Suprapubic skin (tissue), 4 donors: ENCODE data around the gene KCNRG. TPM values are rescaled to one million over a fixed set of nuclear protein-coding genes. Genes with fewer than 3 reads are reported as not detected.

Experiments used
- DNase-seq, 2 donors: peaks; one replicate each; pipeline ENCODE4 v3.0.0-alpha.2; 2019; ENCODE audit warnings: low spot score in 2 of 2
- H3K27ac ChIP-seq: fragments of 200-600 bp; sonication (generic); one replicate; pipeline ENCODE4 v1.5.1; 2019
- H3K27me3 ChIP-seq: fragments of 200-600 bp; sonication (generic); one replicate; pipeline ENCODE4 v1.5.1; 2019
- H3K36me3 ChIP-seq: fragments of 200-600 bp; sonication (generic); one replicate; pipeline ENCODE4 v1.5.1; 2019
- H3K4me1 ChIP-seq: fragments of 200-600 bp; sonication (generic); one replicate; pipeline ENCODE4 v1.5.1; 2019
- H3K4me3 ChIP-seq: fragments of 200-600 bp; sonication (generic); one replicate; pipeline ENCODE4 v1.5.1; 2019; ENCODE audit warnings: mild to moderate bottlenecking
- H3K9me3 ChIP-seq: fragments of 200-600 bp; sonication (generic); one replicate; pipeline ENCODE4 v1.5.1; 2019
- CTCF ChIP-seq, 2 donors: fragments of 200-600 bp in 1 of 2; fragments of 450-650 bp in 1 of 2; sonication (generic) in 1 of 2; IDR thresholded peaks; one replicate each; pipeline ENCODE4 v1.5.1; 2016 to 2019; ENCODE audit warnings: antibody characterized with exemption in 2 of 2, mild to moderate bottlenecking in 1 of 2, moderate library complexity in 1 of 2
- EP300 ChIP-seq: sonication (generic); formaldehyde crosslinking; IDR thresholded peaks from one replicate; pipeline ENCODE4 v1.6.1; 2017; ENCODE audit warnings: antibody characterized with exemption
- POLR2A ChIP-seq, 2 donors: fragments of 450-650 bp; IDR thresholded peaks; one replicate each; pipeline ENCODE4 v1.6.1; 2017; ENCODE audit warnings: antibody characterized with exemption in 2 of 2, mild to moderate bottlenecking in 2 of 2, moderate library complexity in 2 of 2
- POLR2AphosphoS5 ChIP-seq, 3 donors: sonication (generic); formaldehyde crosslinking; IDR thresholded peaks; one replicate each; pipeline ENCODE4 v1.6.1; 2017; ENCODE audit warnings: antibody characterized with exemption in 3 of 3
- WGBS: methylation state at CpG from one replicate; pipeline ENCODE4 v1.1.5; 2018; 5-methylcytosine and 5-hydroxymethylcytosine counted together
- total RNA-seq, 4 donors: library from RNA; depleted of rRNA; stranded (reverse); fragments of >200 nt; gene quantifications; one replicate each; pipeline ENCODE4 v1.1.0, GENCODE V29; 2016

Gene KCNRG
- total RNA-seq, 4 donors from 2014 or later = 0.60 to 3.6 (median 0.89) TPM; not detected in 1

DNA sequence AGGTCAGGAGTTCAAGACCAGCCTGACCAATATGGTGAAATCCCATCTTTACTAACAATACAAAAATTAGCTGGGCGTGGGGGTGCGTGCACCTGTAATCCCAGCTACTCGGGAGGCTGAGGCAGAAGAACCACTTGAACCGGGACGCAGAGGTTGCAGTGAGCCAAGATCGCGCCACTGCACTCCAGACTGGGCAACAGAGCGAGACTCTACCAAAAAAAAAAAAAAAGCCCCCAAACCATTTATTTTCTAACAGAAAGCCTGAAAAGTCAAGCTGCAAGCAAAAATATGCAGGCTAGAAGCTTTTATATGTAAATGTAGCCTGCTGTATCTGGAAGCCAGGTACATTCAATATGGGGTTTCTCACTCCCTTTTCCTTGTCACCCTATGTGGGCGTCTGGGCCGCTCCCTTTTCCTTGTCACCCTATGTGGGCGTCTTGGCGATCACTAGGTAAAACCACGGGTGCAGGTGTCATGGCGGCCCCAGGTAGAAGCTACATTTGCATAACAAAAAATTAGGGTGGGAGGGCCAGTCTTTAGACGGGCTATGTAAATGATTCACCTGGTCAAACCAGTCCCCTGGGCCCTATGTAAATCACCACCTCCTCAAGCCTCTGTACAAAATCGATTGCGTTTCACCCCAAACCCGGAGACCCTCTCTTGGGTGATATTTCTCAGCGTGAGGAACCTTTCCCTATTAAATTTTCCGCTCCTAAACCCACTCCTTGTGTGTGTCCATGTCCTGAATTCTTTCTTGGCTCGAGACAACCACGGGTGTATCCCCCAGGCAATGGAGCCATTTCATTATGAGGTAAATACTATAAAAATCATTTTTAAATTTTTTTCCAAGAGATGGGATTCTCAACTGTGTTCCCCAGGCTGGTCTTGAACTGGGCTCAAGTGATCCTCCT lies 16.3 kb upstream of the KCNRG start:
- Histone ChIP-seq H3K4me1 (peaks cover 60% of the 10 kb centered on the region), H3K36me3 (peaks cover 19% of the 10 kb centered on the region)
- WGBS = 76% methylated on average over 22 of the region's 22 CpGs

GRCh38 chr13:50001287-50001686 lies 14.0 kb upstream of the KCNRG start:
- no peaks in the 10 kb centered on the region for H3K27me3 ChIP-seq
- H3K27ac ChIP-seq = no peak overlapping the region
- no peak for DNase-seq
- H3K36me3 ChIP-seq = peaks cover 28% of the 10 kb centered on the region
- TF ChIP-seq POLR2AphosphoS5 (IDR thresholded peaks at IDR 0.05) (no peak), CTCF (IDR thresholded peaks at IDR 0.05) (no peak)
- H3K9me3 ChIP-seq = no peaks in the 10 kb centered on the region
- peaks cover 54% of the 10 kb centered on the region for H3K4me1 ChIP-seq
- no peak overlapping the region for H3K4me3 ChIP-seq
- WGBS = 79% methylated on average over 1 of the region's 1 CpG

More for the DNA sequence above, 16.3 kb upstream of the KCNRG start:
- TF ChIP-seq POLR2A (IDR thresholded peaks at IDR 0.05) = no peak
- TF ChIP-seq CTCF (IDR thresholded peaks at IDR 0.05) = no peak
- TF ChIP-seq EP300 = no peak
- no peak for TF ChIP-seq POLR2AphosphoS5 (IDR thresholded peaks at IDR 0.05)
- Histone ChIP-seq H3K9me3 (no peaks in the 10 kb centered on the region), H3K27me3 (no peaks in the 10 kb centered on the region), H3K4me3 (peak overlapping the region; percentile 70), H3K27ac (no peak overlapping the region)
- no peak for DNase-seq

DNA sequence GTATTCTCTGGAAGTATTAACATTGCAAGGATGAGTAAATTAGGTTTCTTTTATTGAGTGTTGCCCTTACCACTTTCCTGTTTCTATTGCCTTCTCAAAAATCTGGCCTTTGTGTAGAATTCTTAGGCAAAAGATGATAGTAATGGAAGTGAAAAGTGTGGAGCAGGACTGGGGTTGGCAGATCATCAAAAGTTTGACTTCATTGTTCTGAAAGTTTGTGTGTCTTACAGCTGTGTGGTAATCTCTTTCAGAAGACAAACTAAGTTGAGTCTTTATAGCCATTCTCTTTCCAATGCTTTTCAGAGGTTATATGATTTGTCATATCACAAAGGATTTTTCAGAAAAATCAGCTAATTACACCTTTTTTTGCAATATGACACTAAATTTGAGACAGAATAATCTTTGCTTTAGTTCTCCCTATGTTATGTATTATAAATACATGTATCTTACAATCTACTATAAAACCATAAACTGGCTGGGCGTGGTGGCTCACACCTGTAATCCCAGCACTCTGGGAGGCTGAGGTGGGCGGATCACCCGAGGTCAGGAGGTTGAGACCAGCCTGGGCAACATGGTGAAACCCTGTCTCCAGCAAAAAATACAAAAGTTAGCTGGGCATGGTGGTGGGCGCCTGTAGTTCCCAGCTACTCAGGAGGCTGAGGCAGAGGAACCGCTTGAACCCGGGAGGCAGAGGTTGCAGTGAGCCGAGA lies 8.7 kb upstream of the KCNRG start:
- H3K4me3 ChIP-seq = no peak overlapping the region
- 95% methylated on average over 7 of the region's 7 CpGs for WGBS
- no peaks in the 10 kb centered on the region for H3K27me3 ChIP-seq
- no peak for TF ChIP-seq POLR2A (IDR thresholded peaks at IDR 0.05)
- TF ChIP-seq POLR2AphosphoS5 (IDR thresholded peaks at IDR 0.05) = no peak
- no peak for TF ChIP-seq EP300
- no peak for TF ChIP-seq CTCF (IDR thresholded peaks at IDR 0.05)
- H3K9me3 ChIP-seq = no peaks in the 10 kb centered on the region
- peaks cover 24% of the 10 kb centered on the region for H3K36me3 ChIP-seq
- DNase-seq = no peak
- no peak overlapping the region for H3K27ac ChIP-seq
- H3K4me1 ChIP-seq = peaks cover 13% of the 10 kb centered on the region

- Histone ChIP-seq H3K4me1 (peaks cover 9% of the 10 kb centered on the region), H3K9me3 (no peaks in the 10 kb centered on the region), H3K4me3 (no peak overlapping the region), H3K27me3 (no peaks in the 10 kb centered on the region), H3K36me3 (peaks cover 31% of the 10 kb centered on the region), H3K27ac (no peak overlapping the region)
- DNase-seq = no peak
- 86% methylated on average over 1 of the region's 1 CpG for WGBS
- TF ChIP-seq POLR2AphosphoS5 (IDR thresholded peaks at IDR 0.05) = no peak
- no peak for TF ChIP-seq POLR2A (IDR thresholded peaks at IDR 0.05)
- TF ChIP-seq CTCF (IDR thresholded peaks at IDR 0.05) = no peak
- no peak for TF ChIP-seq EP300
Measured at GRCh38 chr13:50011461-50011860, 3.8 kb upstream of the KCNRG start.
